Midbrain (tissue), 1 donor: ENCODE data around the gene GALNT3.

ENCODE experiments used
- DNase-seq: peaks from one replicate; lab custom pipeline; 2025; lab: John Stamatoyannopoulos, UW

Gene GALNT3

GRCh38 chr2:165793779-165794535, at the start of gene GALNT3:
Gene GALNT3 (minus strand): TSS chr2:165794247. CDS start chr2:165770700, 23,547 bp downstream.
- DNase-seq = no peak

GRCh38 chr2:165843351-165843750, 49.3 kb upstream of the GALNT3 start:
- DNase-seq = no peak

- DNase-seq = no peak
Observed at GRCh38 chr2:165840333-165840958, 46.4 kb upstream of the GALNT3 start.

- DNase-seq = no peak
Observed at GRCh38 chr2:165839610-165840009, 45.6 kb upstream of the GALNT3 start.

- no peak for DNase-seq
Observed at GRCh38 chr2:165837122-165837521, 43.1 kb upstream of the GALNT3 start.

- DNase-seq = no peak
Observed at GRCh38 chr2:165835363-165835762, 41.3 kb upstream of the GALNT3 start.

GRCh38 chr2:165833156-165833555, 39.1 kb upstream of the GALNT3 start:
- DNase-seq = no peak

- DNase-seq = no peak
Observed at GRCh38 chr2:165827921-165828276, 33.9 kb upstream of the GALNT3 start.

GRCh38 chr2:165827016-165827920, 33.2 kb upstream of the GALNT3 start:
- DNase-seq = no peak

- DNase-seq = no peak
Observed at GRCh38 chr2:165825041-165825440, 31.0 kb upstream of the GALNT3 start.

GRCh38 chr2:165820296-165820695, 26.2 kb upstream of the GALNT3 start:
- peak; percentile 2 for DNase-seq

GRCh38 chr2:165818920-165819319, 24.9 kb upstream of the GALNT3 start:
- no peak for DNase-seq

GRCh38 chr2:165815299-165816141, 21.5 kb upstream of the GALNT3 start:
- DNase-seq = no peak

- DNase-seq = no peak
Observed at GRCh38 chr2:165814473-165814872, 20.4 kb upstream of the GALNT3 start.

- no peak for DNase-seq
Observed at GRCh38 chr2:165811592-165812370, 17.7 kb upstream of the GALNT3 start.

GRCh38 chr2:165810418-165810817, 16.4 kb upstream of the GALNT3 start:
- no peak for DNase-seq

- no peak for DNase-seq
Observed at GRCh38 chr2:165804719-165805118, 10.7 kb upstream of the GALNT3 start.

GRCh38 chr2:165803123-165803760, 9.2 kb upstream of the GALNT3 start:
- no peak for DNase-seq

- DNase-seq = no peak
Observed at GRCh38 chr2:165801176-165801575, 7.1 kb upstream of the GALNT3 start.

- DNase-seq = no peak
Observed at GRCh38 chr2:165796819-165797530, 2.9 kb upstream of the GALNT3 start.
